ENCODE measurements around the gene DNAH17. TPM values are rescaled to one million over a fixed set of nuclear protein-coding genes. Genes with fewer than 3 reads are reported as not detected.

Gene DNAH17
- total RNA-seq, 1 experiment from 2014 or later, result 0.11 TPM

- ChIA-PET CTCF (interaction anchor here (0.6 kb wide), 1 partner anchor 270 kb away, joined by 10 read pairs; no protein-coding TSS in a partner anchor), POLR2A (ENCODE audit: low non-redundant PET) (no interaction called here)
- Histone ChIP-seq H3K4me3 (ENCODE audit: low read depth, low read length, poor library complexity, severe bottlenecking) (no peak overlapping the region), H3K27ac (ENCODE audit: low read depth, low read length, poor library complexity, severe bottlenecking) (no peak overlapping the region), H3K27me3 (replicated peaks; ENCODE audit: insufficient read depth, low read depth, low read length, poor library complexity) (no peaks in the 10 kb centered on the region), H3K4me1 (ENCODE audit: insufficient read depth, low read length, poor library complexity, severe bottlenecking) (no peaks in the 10 kb centered on the region), H3K36me3 (ENCODE audit: insufficient read depth, low read length, poor library complexity, severe bottlenecking) (no peaks in the 10 kb centered on the region), H3K9me3 (ENCODE audit: low read depth, low read length, poor library complexity, severe bottlenecking) (no peaks in the 10 kb centered on the region)
- no peak for TF ChIP-seq CTCF (conservative IDR thresholded peaks at IDR 0.05; ENCODE audit: low read depth, low read length)
- no peak for TF ChIP-seq EZH2 (IDR thresholded peaks at IDR 0.05; ENCODE audit: borderline replicate concordance, low read depth, low read length, poor library complexity, severe bottlenecking)
- DNase-seq (ENCODE audit: low spot score), result no peak
- no TSS peak for BruUV-seq (replicated peaks)
- intact Hi-C loops (cut with micrococcal nuclease; ENCODE audit: unreplicated experiment), result no loop called here
Observed at GRCh38 chr17:78538033-78538776, 39.0 kb downstream of the DNAH17 start.

- Histone ChIP-seq H3K9me3 (ENCODE audit: low read depth, low read length, poor library complexity, severe bottlenecking) (no peaks in the 10 kb centered on the region), H3K36me3 (ENCODE audit: insufficient read depth, low read length, poor library complexity, severe bottlenecking) (no peaks in the 10 kb centered on the region), H3K27ac (ENCODE audit: low read depth, low read length, poor library complexity, severe bottlenecking) (no peak overlapping the region), H3K4me1 (ENCODE audit: insufficient read depth, low read length, poor library complexity, severe bottlenecking) (no peaks in the 10 kb centered on the region), H3K4me3 (ENCODE audit: low read depth, low read length, poor library complexity, severe bottlenecking) (no peak overlapping the region), H3K27me3 (replicated peaks; ENCODE audit: insufficient read depth, low read depth, low read length, poor library complexity) (no peaks in the 10 kb centered on the region)
- no peak for DNase-seq (ENCODE audit: low spot score)
- ChIA-PET POLR2A (ENCODE audit: low non-redundant PET) (no interaction called here), CTCF (interaction anchor here (0.6 kb wide), 1 partner anchor 269 kb away, joined by 10 read pairs; no protein-coding TSS in a partner anchor)
- BruUV-seq (replicated peaks), result no TSS peak
- no peak for TF ChIP-seq EZH2 (IDR thresholded peaks at IDR 0.05; ENCODE audit: borderline replicate concordance, low read depth, low read length, poor library complexity, severe bottlenecking)
- no peak for TF ChIP-seq CTCF (conservative IDR thresholded peaks at IDR 0.05; ENCODE audit: low read depth, low read length)
- intact Hi-C loops (cut with micrococcal nuclease; ENCODE audit: unreplicated experiment), result no loop called here
Observed at GRCh38 chr17:78537217-78537860, 39.9 kb downstream of the DNAH17 start.

- intact Hi-C loops (cut with micrococcal nuclease; ENCODE audit: unreplicated experiment), result no loop called here
- no peak overlapping the region for H3K4me3 ChIP-seq (ENCODE audit: low read depth, low read length, poor library complexity, severe bottlenecking)
- no peaks in the 10 kb centered on the region for H3K4me1 ChIP-seq (ENCODE audit: insufficient read depth, low read length, poor library complexity, severe bottlenecking)
- H3K27ac ChIP-seq (ENCODE audit: low read depth, low read length, poor library complexity, severe bottlenecking), result no peak overlapping the region
- TF ChIP-seq EZH2 (IDR thresholded peaks at IDR 0.05; ENCODE audit: borderline replicate concordance, low read depth, low read length, poor library complexity, severe bottlenecking) (no peak), CTCF (conservative IDR thresholded peaks at IDR 0.05; ENCODE audit: low read depth, low read length) (no peak)
- no peak for DNase-seq (ENCODE audit: low spot score)
- CTCF ChIA-PET, result no interaction called here
- BruUV-seq (replicated peaks), result no TSS peak
- POLR2A ChIA-PET (ENCODE audit: low non-redundant PET), result no interaction called here
- H3K27me3 ChIP-seq (replicated peaks; ENCODE audit: insufficient read depth, low read depth, low read length, poor library complexity), result no peaks in the 10 kb centered on the region
- no peaks in the 10 kb centered on the region for H3K9me3 ChIP-seq (ENCODE audit: low read depth, low read length, poor library complexity, severe bottlenecking)
- no peaks in the 10 kb centered on the region for H3K36me3 ChIP-seq (ENCODE audit: insufficient read depth, low read length, poor library complexity, severe bottlenecking)
Observed at GRCh38 chr17:78535273-78536197, 41.7 kb downstream of the DNAH17 start.
